ENCODE data around the gene TMPRSS9.
"Not testable (repeated sequence)": the region's sequence is repeated elsewhere in the genome, so short reads cannot be mapped to it uniquely, and the experiment has no call there.

DNA sequence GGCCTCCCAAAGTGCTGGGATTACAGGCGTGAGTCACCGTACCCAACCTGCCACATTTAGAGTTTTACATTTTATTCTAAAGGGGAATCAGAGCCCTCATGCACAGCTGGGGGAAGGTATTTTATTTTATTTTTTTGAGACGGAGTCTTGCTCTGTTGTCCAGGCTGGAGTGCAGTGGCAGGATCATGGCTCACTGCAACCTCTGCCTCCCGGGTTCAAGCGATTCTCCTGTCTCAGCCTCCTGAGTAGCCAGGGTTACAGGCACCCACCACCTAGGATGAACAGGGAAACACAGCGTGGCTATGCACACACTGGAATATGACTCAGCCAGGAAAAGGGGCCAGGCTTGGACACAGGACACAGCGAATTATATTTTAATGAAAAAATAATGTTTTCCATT is 37.1 kb downstream of the TMPRSS9 start:
- TF ChIP-seq, protein P1, sequence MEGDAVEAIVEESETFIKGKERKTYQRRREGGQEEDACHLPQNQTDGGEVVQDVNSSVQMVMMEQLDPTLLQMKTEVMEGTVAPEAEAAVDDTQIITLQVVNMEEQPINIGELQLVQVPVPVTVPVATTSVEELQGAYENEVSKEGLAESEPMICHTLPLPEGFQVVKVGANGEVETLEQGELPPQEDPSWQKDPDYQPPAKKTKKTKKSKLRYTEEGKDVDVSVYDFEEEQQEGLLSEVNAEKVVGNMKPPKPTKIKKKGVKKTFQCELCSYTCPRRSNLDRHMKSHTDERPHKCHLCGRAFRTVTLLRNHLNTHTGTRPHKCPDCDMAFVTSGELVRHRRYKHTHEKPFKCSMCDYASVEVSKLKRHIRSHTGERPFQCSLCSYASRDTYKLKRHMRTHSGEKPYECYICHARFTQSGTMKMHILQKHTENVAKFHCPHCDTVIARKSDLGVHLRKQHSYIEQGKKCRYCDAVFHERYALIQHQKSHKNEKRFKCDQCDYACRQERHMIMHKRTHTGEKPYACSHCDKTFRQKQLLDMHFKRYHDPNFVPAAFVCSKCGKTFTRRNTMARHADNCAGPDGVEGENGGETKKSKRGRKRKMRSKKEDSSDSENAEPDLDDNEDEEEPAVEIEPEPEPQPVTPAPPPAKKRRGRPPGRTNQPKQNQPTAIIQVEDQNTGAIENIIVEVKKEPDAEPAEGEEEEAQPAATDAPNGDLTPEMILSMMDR (tag by site-specific recombination; IDR thresholded peaks at IDR 0.05) = not testable (repeated sequence)
- TF ChIP-seq ZNF558 (tag by site-specific recombination; IDR thresholded peaks at IDR 0.05) = not testable (repeated sequence)
- TF ChIP-seq, protein P2, sequence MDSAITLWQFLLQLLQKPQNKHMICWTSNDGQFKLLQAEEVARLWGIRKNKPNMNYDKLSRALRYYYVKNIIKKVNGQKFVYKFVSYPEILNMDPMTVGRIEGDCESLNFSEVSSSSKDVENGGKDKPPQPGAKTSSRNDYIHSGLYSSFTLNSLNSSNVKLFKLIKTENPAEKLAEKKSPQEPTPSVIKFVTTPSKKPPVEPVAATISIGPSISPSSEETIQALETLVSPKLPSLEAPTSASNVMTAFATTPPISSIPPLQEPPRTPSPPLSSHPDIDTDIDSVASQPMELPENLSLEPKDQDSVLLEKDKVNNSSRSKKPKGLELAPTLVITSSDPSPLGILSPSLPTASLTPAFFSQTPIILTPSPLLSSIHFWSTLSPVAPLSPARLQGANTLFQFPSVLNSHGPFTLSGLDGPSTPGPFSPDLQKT (IDR thresholded peaks at IDR 0.05; ENCODE audit: borderline replicate concordance, low read depth, low read length) = not testable (repeated sequence)

All from HEK293 (cell line).